Uterus (tissue), 2 donors: ENCODE data around the gene ZFAND2B.

Experiments used
- POLR2A ChIP-seq, 2 donors: fragments of 450-650 bp; IDR thresholded peaks; one replicate each; pipeline ENCODE4 v1.6.1; 2016; ENCODE audit warnings: antibody characterized with exemption in 2 of 2, mild to moderate bottlenecking in 1 of 2, moderate library complexity in 1 of 2
- TF ChIP-seq, protein P1 (sequence below), 4 experiments: fragments of 200-600 bp in 2 of 4; fragments of 450-650 bp in 2 of 4; sonication (generic) in 2 of 4; IDR thresholded peaks; one replicate each; pipeline ENCODE4 v1.5.1; 2016 to 2019; ENCODE audit warnings: antibody characterized with exemption in 4 of 4, mild to moderate bottlenecking in 2 of 4, moderate library complexity in 1 of 4

DNA sequence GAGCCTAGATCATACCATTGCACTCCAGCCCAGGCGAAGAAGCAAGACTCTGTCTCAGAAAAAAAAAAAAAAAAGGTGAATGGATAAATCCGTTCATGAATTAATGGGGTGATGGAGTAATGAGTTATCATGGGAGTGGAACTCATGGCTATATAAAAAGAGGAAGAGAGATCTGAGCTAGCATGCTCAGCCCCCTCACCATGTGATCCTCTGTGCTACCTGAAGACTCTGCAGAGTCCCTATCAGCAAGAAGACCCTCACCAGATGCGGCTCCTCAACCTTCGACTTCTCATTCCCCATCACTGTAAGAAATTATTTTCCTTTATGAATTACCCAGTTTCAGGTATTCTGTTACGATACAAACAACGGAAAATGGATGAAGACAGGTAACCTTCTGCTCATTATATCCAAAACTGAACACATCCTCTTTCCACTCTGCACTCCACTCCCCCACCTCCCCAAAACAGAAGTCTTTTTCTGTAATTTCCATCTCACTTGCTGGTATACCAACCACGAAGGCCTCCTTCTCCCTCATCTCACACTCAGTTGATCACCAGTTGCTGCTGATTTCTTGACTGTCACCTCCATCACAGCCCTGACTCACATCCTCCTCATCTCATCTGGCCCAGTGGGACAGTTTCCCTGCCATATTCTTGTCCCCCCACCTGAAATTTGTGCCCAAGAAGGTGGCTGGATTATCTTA is 19.7 kb upstream of the ZFAND2B start:
- no peak for TF ChIP-seq POLR2A (IDR thresholded peaks at IDR 0.05)
- TF ChIP-seq, protein P1, sequence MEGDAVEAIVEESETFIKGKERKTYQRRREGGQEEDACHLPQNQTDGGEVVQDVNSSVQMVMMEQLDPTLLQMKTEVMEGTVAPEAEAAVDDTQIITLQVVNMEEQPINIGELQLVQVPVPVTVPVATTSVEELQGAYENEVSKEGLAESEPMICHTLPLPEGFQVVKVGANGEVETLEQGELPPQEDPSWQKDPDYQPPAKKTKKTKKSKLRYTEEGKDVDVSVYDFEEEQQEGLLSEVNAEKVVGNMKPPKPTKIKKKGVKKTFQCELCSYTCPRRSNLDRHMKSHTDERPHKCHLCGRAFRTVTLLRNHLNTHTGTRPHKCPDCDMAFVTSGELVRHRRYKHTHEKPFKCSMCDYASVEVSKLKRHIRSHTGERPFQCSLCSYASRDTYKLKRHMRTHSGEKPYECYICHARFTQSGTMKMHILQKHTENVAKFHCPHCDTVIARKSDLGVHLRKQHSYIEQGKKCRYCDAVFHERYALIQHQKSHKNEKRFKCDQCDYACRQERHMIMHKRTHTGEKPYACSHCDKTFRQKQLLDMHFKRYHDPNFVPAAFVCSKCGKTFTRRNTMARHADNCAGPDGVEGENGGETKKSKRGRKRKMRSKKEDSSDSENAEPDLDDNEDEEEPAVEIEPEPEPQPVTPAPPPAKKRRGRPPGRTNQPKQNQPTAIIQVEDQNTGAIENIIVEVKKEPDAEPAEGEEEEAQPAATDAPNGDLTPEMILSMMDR (IDR thresholded peaks at IDR 0.05), result no peak
